SK-N-SH (cell line): ENCODE data around the gene PFDN1.

Experiments
- CTCF ChIP-seq: fragments of 200-600 bp; sonication (generic); IDR thresholded peaks from 2 replicates; pipeline ENCODE4 v1.6.1; 2017; ENCODE audit warnings: antibody characterized with exemption, mild to moderate bottlenecking, moderate library complexity
- JUND ChIP-seq: IDR thresholded peaks from 2 replicates; pipeline ENCODE4 v1.4.0; 2012
- POLR2AphosphoS5 ChIP-seq: IDR thresholded peaks from 2 replicates; pipeline ENCODE4 v1.6.1; 2012; ENCODE audit warnings: low read depth, low read length
- RAD21 ChIP-seq: IDR thresholded peaks from 2 replicates; pipeline ENCODE4 v1.6.1; 2012; ENCODE audit warnings: mild to moderate bottlenecking, low read length
- SIN3A ChIP-seq: IDR thresholded peaks from 2 replicates; pipeline ENCODE4 v1.6.1; 2012; ENCODE audit warnings: low read depth, mild to moderate bottlenecking, low read length, moderate library complexity, borderline replicate concordance
- ZBTB33 ChIP-seq: IDR thresholded peaks from 2 replicates; pipeline ENCODE4 v1.4.0; 2012; ENCODE audit warnings: low read depth, borderline replicate concordance

GRCh38 chr5:140310434-140310833, 7.5 kb upstream of the PFDN1 start:
- TF ChIP-seq CTCF (no peak), SIN3A (no peak), JUND (no peak), RAD21 (no peak), POLR2AphosphoS5 (no peak), ZBTB33 (no peak)
